Activated CD8-positive, alpha-beta memory T cell treated with anti-CD3 and anti-CD28 coated beads for 4 hours (primary cell): ENCODE data around the gene APCDD1L.
"Not testable (repeated sequence)": the region's sequence is repeated elsewhere in the genome, so short reads cannot be mapped to it uniquely, and the experiment has no call there.

ENCODE experiments used
- DNase-seq, 2 donors: peaks; one replicate each; pipeline ENCODE4 v3.0.0-alpha.2; 2020; ENCODE audit warnings: low read depth in 2 of 2

The APCDD1L gene

DNA sequence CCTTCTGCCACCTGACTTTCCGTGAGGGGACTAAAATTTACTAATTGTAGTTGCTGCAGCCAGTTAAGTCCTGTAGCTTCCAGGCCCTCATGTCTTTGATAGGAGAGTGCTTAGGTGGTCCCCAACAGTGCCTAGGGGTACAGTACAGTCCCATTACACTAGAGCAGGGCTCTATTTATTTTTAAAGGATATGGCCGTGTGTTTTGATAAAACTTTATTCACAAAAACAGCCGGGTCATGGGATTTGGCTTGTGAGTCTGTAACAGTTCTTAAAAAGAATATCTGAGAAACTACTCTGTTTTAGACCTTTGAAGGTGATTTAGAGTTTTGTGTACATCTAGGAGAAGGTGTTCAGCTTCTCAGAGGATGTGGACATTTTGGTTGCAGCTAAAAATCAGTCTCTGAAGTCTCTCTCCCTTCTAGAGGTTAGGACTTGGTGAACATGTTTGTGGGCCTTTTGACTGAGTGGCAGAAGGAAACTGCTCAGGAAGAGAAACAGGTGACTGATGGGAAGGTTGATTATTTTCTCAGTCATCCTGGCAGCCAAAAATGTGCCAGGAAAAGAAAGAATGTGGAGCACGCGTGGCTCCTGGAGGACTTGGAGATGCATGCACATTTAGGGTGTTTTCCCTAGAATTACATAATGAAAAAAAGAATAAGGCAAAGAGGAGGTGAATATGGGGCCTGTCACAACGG lies 68.8 kb downstream of the APCDD1L start:
- no peak for DNase-seq

- DNase-seq = no peak
Observed at GRCh38 chr20:58444746-58445255, 70.4 kb downstream of the APCDD1L start.

- DNase-seq = no peak
Observed at GRCh38 chr20:58441723-58442122, 73.5 kb downstream of the APCDD1L start.

DNA sequence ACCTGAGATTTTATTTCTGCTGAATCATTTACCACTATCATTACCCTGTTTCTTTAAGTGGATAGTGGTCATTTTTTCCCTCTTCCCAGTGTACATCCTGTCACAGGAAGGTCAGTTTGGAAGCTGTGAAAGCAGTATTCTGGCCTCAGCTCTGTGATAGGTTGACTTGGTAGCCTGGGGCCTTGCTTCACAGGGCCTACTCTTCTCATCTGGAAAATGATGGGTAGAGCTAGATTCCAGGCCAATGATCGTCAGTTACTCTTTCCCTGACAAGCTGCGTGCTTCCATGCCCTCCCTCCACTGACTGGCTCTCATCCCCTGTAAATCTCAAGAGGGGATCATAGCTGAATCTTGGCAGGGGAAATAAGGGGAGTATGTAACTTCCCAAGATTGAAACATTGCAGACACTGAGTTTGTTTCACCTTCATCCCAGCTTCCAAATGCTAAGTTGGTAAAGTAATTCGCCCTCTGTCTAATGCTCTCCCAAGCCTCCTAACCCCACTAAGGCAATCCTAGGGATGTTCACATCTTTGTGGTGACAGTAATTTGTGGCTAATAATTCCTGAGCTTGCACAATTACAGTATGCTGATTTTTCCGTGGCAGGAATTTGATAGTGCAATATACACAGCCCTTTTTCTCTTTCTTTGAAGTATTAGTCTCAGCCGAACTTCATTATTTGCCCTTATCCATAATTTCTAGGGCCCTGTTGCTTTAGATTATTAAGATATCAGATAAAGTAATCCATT lies 75.0 kb downstream of the APCDD1L start:
- no peak for DNase-seq

DNA sequence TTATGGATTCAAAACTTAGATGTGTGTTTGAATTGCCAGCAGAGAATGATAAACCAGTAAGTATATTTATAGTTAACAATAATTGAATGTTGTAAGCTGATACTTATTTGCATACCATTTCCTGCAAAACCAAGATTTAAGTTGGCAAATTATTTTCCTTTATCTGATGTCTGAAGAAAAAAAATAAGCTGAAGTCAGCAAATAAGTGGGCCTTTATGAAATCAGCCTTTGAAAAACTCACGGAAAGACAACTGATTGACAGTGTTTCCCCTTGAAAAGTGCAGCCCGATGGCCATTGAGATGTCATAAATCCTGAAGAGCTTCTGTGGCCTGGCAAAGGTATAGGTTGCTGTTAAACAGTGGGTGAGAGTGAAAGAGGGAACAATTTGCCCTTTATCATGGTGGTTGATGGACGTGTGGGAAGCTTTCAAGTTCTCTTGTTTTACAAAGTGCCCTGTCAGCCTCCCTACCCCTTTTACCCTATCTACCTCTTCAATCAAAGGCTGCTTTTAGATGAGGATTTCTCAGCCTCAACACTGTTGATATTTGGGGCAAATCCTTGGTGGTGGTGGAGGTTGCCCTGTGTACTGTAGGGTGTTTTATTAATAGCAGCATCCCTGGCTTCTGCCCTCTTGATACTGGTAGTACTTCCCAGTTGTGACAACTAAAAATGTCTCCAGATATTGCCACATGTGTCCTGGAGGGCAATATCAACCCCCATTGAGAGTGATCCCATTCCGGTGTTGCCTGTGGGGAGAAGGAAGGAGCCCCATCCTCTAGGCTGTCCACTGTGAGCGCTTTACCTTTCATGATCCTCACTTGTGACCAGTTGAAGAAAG lies 76.0 kb downstream of the APCDD1L start:
- DNase-seq = no peak

DNA sequence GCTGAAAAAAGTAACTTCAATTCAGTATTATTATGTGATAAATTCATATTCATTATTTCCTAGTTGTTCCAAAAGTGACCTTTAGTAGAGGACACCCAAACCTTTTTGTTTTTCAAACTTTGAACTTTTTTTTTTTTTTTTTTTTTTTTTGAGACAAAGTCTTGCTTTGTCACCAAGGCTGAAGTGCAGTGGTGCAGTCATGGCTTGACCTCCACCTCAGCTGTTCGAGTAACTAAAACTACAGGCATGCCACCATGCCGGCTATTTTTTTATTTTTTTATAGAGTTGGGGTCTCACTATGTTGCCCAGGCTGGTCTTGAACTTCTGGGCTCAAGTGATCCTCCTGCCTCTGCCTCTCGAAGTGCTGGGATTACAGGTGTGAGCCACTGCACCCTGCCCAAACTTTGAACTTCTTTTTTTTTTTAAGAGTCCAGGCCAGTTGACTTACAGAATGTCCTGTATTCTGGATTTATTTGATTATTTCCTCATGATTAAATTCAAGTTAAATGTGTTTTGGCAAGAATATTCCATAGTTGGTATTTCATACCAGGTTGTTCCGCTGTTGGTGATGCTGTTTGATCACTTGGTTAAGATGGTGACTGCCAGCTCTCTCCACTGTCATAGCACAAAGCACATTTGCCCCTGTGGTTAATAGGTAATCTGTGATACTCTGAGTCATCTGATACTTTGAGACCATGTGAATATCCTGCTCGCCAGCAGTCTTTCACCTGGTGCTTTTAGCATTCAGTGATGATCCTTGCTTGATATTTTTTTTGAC lies 78.1 kb downstream of the APCDD1L start:
- DNase-seq = no peak

DNA sequence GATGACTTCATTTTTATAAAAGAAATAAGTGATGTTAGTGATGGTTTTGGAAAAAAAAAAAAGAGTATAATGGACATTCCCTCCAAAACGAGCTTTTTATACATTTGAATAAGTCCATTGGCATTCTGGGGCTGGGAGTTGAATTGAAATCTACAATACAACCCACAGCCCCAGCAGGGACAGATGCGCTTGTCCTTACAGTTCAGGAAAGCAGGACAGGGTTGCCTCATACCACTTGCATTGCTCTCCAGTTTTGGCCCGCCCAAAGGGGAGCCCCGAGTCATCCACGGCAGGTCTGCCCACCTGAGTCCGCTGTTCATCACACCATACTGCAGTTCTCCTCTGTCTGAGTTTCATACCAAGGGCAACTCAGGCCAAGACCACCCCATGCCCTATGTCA lies 80.0 kb downstream of the APCDD1L start:
- DNase-seq = no peak

- no peak for DNase-seq
Observed at GRCh38 chr20:58434326-58434725, 80.9 kb downstream of the APCDD1L start.

GRCh38 chr20:58433759-58434158 lies 81.4 kb downstream of the APCDD1L start:
- no peak for DNase-seq

GRCh38 chr20:58433029-58433647 lies 82.1 kb downstream of the APCDD1L start:
- no peak for DNase-seq

DNA sequence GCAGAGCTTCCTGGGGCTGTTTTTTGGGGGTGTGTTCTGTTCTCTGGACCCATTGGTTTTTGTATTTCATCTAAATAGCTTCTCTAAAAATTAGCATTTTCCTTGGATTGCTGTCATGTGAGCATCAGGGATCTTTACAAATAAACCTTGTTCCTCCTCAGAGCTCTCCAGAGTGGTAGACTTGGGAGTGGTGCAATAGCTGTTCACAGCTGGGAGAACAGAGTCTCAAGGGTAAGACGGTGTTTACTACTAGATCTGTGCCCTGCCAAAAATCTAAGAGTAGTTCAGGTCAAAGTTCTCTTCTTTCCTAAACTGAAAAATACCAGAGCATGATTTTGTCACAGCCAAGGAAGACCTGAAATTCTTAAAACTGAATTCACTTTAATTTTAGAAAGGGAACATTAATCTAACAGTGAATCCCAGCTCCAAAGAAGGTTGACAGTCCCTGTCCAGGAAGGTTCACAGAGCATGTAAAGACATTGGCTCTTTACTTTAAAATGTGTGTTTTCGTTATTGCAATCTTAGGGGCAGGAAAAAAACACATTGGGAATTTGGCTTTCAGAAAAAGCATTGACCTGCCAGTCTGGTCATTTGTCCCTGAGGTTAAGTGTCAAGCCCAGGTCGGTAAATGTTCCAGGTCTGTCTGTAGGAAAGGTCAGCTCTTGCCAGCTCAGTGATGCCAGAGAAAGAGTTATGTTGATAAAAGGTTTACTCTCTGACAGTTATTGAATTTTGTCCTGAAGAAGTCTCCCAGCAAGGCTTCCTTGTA lies 82.8 kb downstream of the APCDD1L start:
- no peak for DNase-seq

- no peak for DNase-seq
Observed at GRCh38 chr20:58431134-58431533, 84.1 kb downstream of the APCDD1L start.

DNA sequence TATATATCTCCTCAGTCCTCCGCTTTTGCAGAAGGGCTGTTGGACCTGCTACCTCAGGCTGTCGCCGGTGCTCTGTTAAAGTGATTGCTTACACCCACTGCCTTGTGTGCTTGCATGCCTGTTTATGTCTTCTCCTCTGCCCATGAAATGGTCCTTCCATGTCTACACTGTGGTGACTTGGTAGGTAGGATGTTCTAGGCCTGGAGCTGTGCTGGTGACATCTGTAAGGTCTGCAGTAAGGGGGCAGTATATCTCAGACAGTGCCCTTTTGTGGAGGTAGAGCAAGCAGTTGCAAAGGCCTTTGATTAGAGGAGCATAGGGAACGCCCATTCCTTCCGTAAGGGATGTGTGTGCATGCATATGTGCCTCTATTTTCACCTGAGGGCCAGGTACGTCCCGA lies 85.9 kb downstream of the APCDD1L start:
- no peak for DNase-seq

GRCh38 chr20:58428364-58428763 lies 86.8 kb downstream of the APCDD1L start:
- no peak for DNase-seq

- not testable (repeated sequence) for DNase-seq
Observed at GRCh38 chr20:58427571-58427970, 87.6 kb downstream of the APCDD1L start.

- no peak for DNase-seq
Observed at GRCh38 chr20:58424218-58424969, 90.8 kb downstream of the APCDD1L start.

DNA sequence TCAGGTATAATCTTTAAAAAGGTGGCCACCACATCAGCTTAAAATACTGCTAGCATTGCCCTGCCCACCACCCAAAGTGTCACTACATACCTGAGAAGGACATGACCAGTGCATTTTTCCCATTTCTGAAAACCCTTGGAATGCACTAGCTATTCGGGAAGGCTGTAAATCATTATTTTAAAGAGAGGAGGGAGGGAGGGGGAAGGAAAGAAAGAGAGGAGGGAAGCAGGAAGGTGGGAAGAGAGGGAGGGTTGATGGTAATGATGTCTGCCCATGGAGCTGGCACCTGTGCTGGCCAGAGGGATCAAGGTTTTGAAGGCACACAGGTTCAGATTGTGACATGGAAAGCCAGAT lies 93.7 kb downstream of the APCDD1L start:
- DNase-seq = no peak

GRCh38 chr20:58420798-58421496 lies 94.3 kb downstream of the APCDD1L start:
- DNase-seq = no peak
